Measurements from ENCODE around the gene PGPEP1.
A peak's percentile ranks its signal among the peaks of the same experiment; 100 is the strongest.
"Not testable (repeated sequence)": the region's sequence is repeated elsewhere in the genome, so short reads cannot be mapped to it uniquely, and the experiment has no call there.

PGPEP1 gene

GRCh38 chr19:18308948-18309325 lies 31.5 kb upstream of the PGPEP1 start:
- DNase-seq: no peak

GRCh38 chr19:18309525-18310064 lies 30.8 kb upstream of the PGPEP1 start:
- DNase-seq: no peak

- no peak for DNase-seq
Measured at GRCh38 chr19:18310118-18310909, 30.1 kb upstream of the PGPEP1 start.

GRCh38 chr19:18310966-18311365 lies 29.4 kb upstream of the PGPEP1 start:
- DNase-seq: no peak

GRCh38 chr19:18311502-18312091 lies 28.8 kb upstream of the PGPEP1 start:
- no peak for DNase-seq

- no peak for DNase-seq
Measured at GRCh38 chr19:18312092-18312534, 28.3 kb upstream of the PGPEP1 start.

GRCh38 chr19:18313398-18313797 lies 27.0 kb upstream of the PGPEP1 start:
- no peak for DNase-seq

- DNase-seq: no peak
Measured at GRCh38 chr19:18317961-18318800, 22.2 kb upstream of the PGPEP1 start.

GRCh38 chr19:18319591-18320135 lies 20.7 kb upstream of the PGPEP1 start:
- no peak for DNase-seq

GRCh38 chr19:18320865-18321733 lies 19.3 kb upstream of the PGPEP1 start:
- no peak for DNase-seq

GRCh38 chr19:18321734-18322102 lies 18.7 kb upstream of the PGPEP1 start:
- DNase-seq: no peak

GRCh38 chr19:18322318-18322758 lies 18.1 kb upstream of the PGPEP1 start:
- no peak for DNase-seq

GRCh38 chr19:18322759-18323460 lies 17.5 kb upstream of the PGPEP1 start, which contains the start of gene LSM4:
TSS of gene LSM4 (minus strand) at chr19:18323076. CDS start at chr19:18323020, 56 bp downstream.
- peak; percentile 97 for DNase-seq

GRCh38 chr19:18324373-18324731 lies 16.0 kb upstream of the PGPEP1 start:
- not testable (repeated sequence) for DNase-seq

- DNase-seq: no peak
Measured at GRCh38 chr19:18326772-18327171, 13.6 kb upstream of the PGPEP1 start.

- peak; percentile 81 for DNase-seq
Measured at GRCh38 chr19:18328340-18329034, 11.9 kb upstream of the PGPEP1 start.

GRCh38 chr19:18329035-18329376 lies 11.4 kb upstream of the PGPEP1 start:
- no peak for DNase-seq

- DNase-seq: no peak
Measured at GRCh38 chr19:18330868-18331267, 9.5 kb upstream of the PGPEP1 start.

GRCh38 chr19:18332917-18333530 lies 7.4 kb upstream of the PGPEP1 start:
- DNase-seq: no peak

- DNase-seq: no peak
Measured at GRCh38 chr19:18333680-18334079, 6.7 kb upstream of the PGPEP1 start.

Data from NCI-H2107 (cell line).